Left renal pelvis (tissue), 4 donors: Measurements from ENCODE around the gene IL11. TPM values are rescaled to one million over a fixed set of nuclear protein-coding genes. Genes with fewer than 3 reads are reported as not detected.

ENCODE experiments used
- DNase-seq, 4 donors: peaks; one replicate each; pipeline ENCODE4 v3.0.0-alpha.2; 2013; ENCODE audit warnings: low read depth in 4 of 4, low spot score in 3 of 4
- polyA plus RNA-seq, 4 donors: library from polyadenylated mRNA; unstranded; fragments of 120-200 nt; gene quantifications; one replicate each; pipeline ENCODE4 v1.2.1, GENCODE V29; 2013; ENCODE audit not compliant: insufficient read length in 4 of 4

IL11 gene
- polyA plus RNA-seq, 4 donors = 0.79 to 1.7 (median 1.1) TPM

GRCh38 chr19:55373993-55374757, 3.9 kb upstream of the IL11 start:
- DNase-seq = no peak

- DNase-seq = no peak
Measured at GRCh38 chr19:55373306-55373992, 3.2 kb upstream of the IL11 start.

- no peak for DNase-seq
Measured at GRCh38 chr19:55372316-55373081, 2.2 kb upstream of the IL11 start.

- no peak for DNase-seq
Measured at GRCh38 chr19:55369653-55370304, 484 bp downstream of the IL11 start.

- no peak for DNase-seq
Measured at GRCh38 chr19:55368701-55369563, 1.3 kb downstream of the IL11 start.

- DNase-seq = no peak
Measured at GRCh38 chr19:55368106-55368505, 2.2 kb downstream of the IL11 start.

GRCh38 chr19:55366790-55367189, 3.5 kb downstream of the IL11 start:
- no peak for DNase-seq

- DNase-seq = no peak
Measured at GRCh38 chr19:55365964-55366363, 4.3 kb downstream of the IL11 start.

GRCh38 chr19:55365245-55365644, 5.0 kb downstream of the IL11 start:
- no peak for DNase-seq

- DNase-seq = no peak
Measured at GRCh38 chr19:55362990-55363716, 7.1 kb downstream of the IL11 start, which contains the start of gene GARIN5B. GARIN5B (minus strand) TSS chr19:55363260; CDS start chr19:55363066, 194 bp downstream.

- no peak for DNase-seq
Measured at GRCh38 chr19:55362174-55362989, 7.9 kb downstream of the IL11 start.

GRCh38 chr19:55360902-55361301, 9.4 kb downstream of the IL11 start:
- no peak for DNase-seq

GRCh38 chr19:55358943-55359908, 11.0 kb downstream of the IL11 start:
- DNase-seq = no peak

- no peak for DNase-seq
Measured at GRCh38 chr19:55358493-55358892, 11.8 kb downstream of the IL11 start.

GRCh38 chr19:55355213-55355821, 14.9 kb downstream of the IL11 start:
- no peak for DNase-seq

GRCh38 chr19:55354698-55355212, 15.5 kb downstream of the IL11 start, which contains the start of gene COX6B2:
COX6B2 (minus strand) TSS chr19:55354719; CDS start chr19:55354521, 198 bp downstream.
- no peak for DNase-seq
